K562 (cell line): ENCODE measurements around the gene RALY. TPM values are rescaled to one million over a fixed set of nuclear protein-coding genes. Genes with fewer than 3 reads are reported as not detected.

Source experiments
- BHLHE40 ChIP-seq: IDR thresholded peaks from 2 replicates; pipeline ENCODE4 v1.6.1; 2011; ENCODE audit warnings: low read length, improper control_type of control experiment
- EP400 ChIP-seq: fragments of 450-650 bp; IDR thresholded peaks from 2 replicates; pipeline ENCODE4 v1.6.1; 2017; ENCODE audit warnings: antibody characterized with exemption, mild to moderate bottlenecking, moderate library complexity
- HLTF ChIP-seq: fragments of 450-650 bp; IDR thresholded peaks from 2 replicates; pipeline ENCODE4 v1.6.1; 2016
- IFI16 ChIP-seq: fragments of 250-450 bp; sonication (Bioruptor Pico); IDR thresholded peaks from 2 replicates; pipeline ENCODE4 v2.1.2; 2022; ENCODE audit warnings: mild to moderate bottlenecking, inconsistent platforms
- MCM7 ChIP-seq, 2 experiments: fragments of 450-650 bp; IDR thresholded peaks; 2 replicates each; pipeline ENCODE4 v1.6.1; 2016 to 2018
- MTA1 ChIP-seq: fragments of 450-650 bp; IDR thresholded peaks from 2 replicates; pipeline ENCODE4 v1.6.1; 2017; ENCODE audit warnings: borderline replicate concordance
- RAD21 ChIP-seq, 2 experiments: fragments of 250-450 bp in 1 of 2; fragments of 450-650 bp in 1 of 2; sonication (Bioruptor Pico) in 1 of 2; formaldehyde crosslinking in 1 of 2; IDR thresholded peaks in 1 of 2; conservative IDR thresholded peaks in 1 of 2; 2 replicates each; pipeline versions ENCODE4 v1.4.0 to v1.8.0; 2020 to 2022; ENCODE audit warnings: mild to moderate bottlenecking in 2 of 2, moderate library complexity in 1 of 2
- RHOXF2B ChIP-seq: fragments of 250-450 bp; sonication (Bioruptor Pico); conservative IDR thresholded peaks from 2 replicates; pipeline ENCODE4 v1.5.1; 2021
- SUPT5H ChIP-seq: fragments of 450-650 bp; IDR thresholded peaks from 2 replicates; pipeline ENCODE4 v1.6.1; 2016
- ZEB2 ChIP-seq: fragments of 450-650 bp; IDR thresholded peaks from 2 replicates; pipeline ENCODE4 v1.6.1; 2016
- ZNF197 ChIP-seq: fragments of 200-800 bp; sonication (Bioruptor generic); IDR thresholded peaks from 2 replicates; pipeline ENCODE4 v1.6.1; 2016; ENCODE audit warnings: low read depth, missing genetic modification characterization, missing compliant biosample characterization
- ZNF764 ChIP-seq: fragments of 250-450 bp; sonication (Bioruptor Pico); IDR thresholded peaks from 2 replicates; pipeline ENCODE4 v1.4.0; 2020; ENCODE audit warnings: low read depth, mild to moderate bottlenecking, moderate library complexity
- polyA plus RNA-seq, 8 experiments: library from polyadenylated mRNA; depleted of rRNA in 4 of 8; stranded (reverse) in 5 of 8; unstranded in 3 of 8; fragments of >200 nt; fragmentation: Nextera tagmentation in 2 of 8; fragmentation: Illumina TruSeq in 1 of 8; extraction: Ambion mirVana in 2 of 8; extraction: Trizol in 1 of 8; gene quantifications; 2 replicates each; pipeline versions ENCODE4 v1.2.1 to v1.2.3, GENCODE V29; 2011 to 2014; ENCODE audit warnings: inconsistent platforms in 1 of 8, missing spikeins in 1 of 8
- total RNA-seq, 7 experiments: library from RNA; depleted of rRNA in 6 of 7; stranded (reverse); fragments of >200 nt in 6 of 7; fragmentation: Illumina TruSeq in 2 of 7; extraction: Trizol in 2 of 7; gene quantifications; 2 replicates each; pipeline versions ENCODE4 v1.2.1 to v1.2.3, GENCODE V29; 2011 to 2021; ENCODE audit warnings: low replicate concordance in 1 of 7
- TF ChIP-seq, protein P1 (sequence below): fragments of 450-650 bp; IDR thresholded peaks from 2 replicates; pipeline ENCODE4 v1.6.1; 2014; ENCODE audit warnings: low read depth, mild to moderate bottlenecking, moderate library complexity, borderline replicate concordance
- TF ChIP-seq, protein P2 (sequence below): fragments of 450-650 bp; IDR thresholded peaks from 2 replicates; pipeline ENCODE4 v1.7.0; 2016; ENCODE audit warnings: borderline replicate concordance
- TF ChIP-seq, protein P3 (sequence below): fragments of 450-650 bp; formaldehyde crosslinking; IDR thresholded peaks from 2 replicates; pipeline ENCODE4 v1.4.0; 2020; ENCODE audit warnings: mild to moderate bottlenecking, moderate library complexity
- TF ChIP-seq, protein P4 (sequence below): fragments of 450-650 bp; conservative IDR thresholded peaks from 2 replicates; pipeline ENCODE4 v1.6.1; 2016; ENCODE audit warnings: missing genetic modification characterization, low read depth, mild to moderate bottlenecking, missing compliant biosample characterization, moderate library complexity
- TF ChIP-seq, protein P5 (sequence below): fragments of 250-450 bp; sonication (Bioruptor Pico); IDR thresholded peaks from 2 replicates; pipeline ENCODE4 v1.4.0; 2020; ENCODE audit warnings: mild to moderate bottlenecking
- TF ChIP-seq, protein P6 (sequence below): fragments of 250-450 bp; sonication (Bioruptor Pico); IDR thresholded peaks from 2 replicates; pipeline ENCODE4 v1.5.0; 2020; ENCODE audit warnings: mild to moderate bottlenecking
- TF ChIP-seq, protein P7 (sequence below): fragments of 450-650 bp; formaldehyde crosslinking; IDR thresholded peaks from 2 replicates; pipeline ENCODE4 v1.4.0; 2022; ENCODE audit warnings: missing genetic modification characterization

RALY gene
- total and polyA plus RNA-seq, 9 of the 15 experiments (the other 6 are each of a cell fraction or from before 2014, with no cell fraction given): 0.80 to 207 (median 128) TPM

DNA sequence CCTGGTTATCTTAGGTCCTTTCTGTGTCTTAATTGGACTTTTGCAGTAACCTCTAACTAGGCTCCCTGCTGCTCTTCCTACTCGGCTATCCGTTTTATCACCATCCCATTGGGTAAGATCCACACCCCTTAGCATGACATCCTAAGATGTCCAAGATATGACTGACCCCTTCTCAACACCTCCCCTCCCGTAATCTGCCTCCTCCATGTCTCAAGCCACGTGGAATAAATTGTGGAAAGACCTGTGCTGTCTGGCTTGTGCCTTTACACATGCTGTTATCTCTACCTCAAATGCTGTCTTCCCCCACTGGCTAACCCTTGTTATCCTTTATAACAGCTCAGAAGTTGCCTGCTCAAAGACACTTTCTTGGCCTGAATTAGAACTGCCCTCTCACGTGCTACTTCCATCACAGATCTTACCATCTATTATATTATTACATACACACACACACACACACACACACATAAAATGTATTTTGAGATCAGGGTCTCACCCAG, 91.9 kb downstream of the RALY start (continued):
- TF ChIP-seq, protein P1, sequence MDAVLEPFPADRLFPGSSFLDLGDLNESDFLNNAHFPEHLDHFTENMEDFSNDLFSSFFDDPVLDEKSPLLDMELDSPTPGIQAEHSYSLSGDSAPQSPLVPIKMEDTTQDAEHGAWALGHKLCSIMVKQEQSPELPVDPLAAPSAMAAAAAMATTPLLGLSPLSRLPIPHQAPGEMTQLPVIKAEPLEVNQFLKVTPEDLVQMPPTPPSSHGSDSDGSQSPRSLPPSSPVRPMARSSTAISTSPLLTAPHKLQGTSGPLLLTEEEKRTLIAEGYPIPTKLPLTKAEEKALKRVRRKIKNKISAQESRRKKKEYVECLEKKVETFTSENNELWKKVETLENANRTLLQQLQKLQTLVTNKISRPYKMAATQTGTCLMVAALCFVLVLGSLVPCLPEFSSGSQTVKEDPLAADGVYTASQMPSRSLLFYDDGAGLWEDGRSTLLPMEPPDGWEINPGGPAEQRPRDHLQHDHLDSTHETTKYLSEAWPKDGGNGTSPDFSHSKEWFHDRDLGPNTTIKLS: peak; percentile 70; the same call in 1 of the 2 replicates
- no peak for TF ChIP-seq MCM7 (IDR thresholded peaks at IDR 0.05)
- no peak; the same call in 1 of the 2 replicates for TF ChIP-seq SUPT5H
- peak; percentile 83 for TF ChIP-seq HLTF
- TF ChIP-seq EP400: peak; percentile 84
- TF ChIP-seq RAD21 (CRISPR knock-in tag; conservative IDR thresholded peaks at IDR 0.05 in 1 of 2, IDR thresholded peaks at IDR 0.05 in 1 of 2): no peak
- TF ChIP-seq ZEB2: peak; percentile 67
- TF ChIP-seq, protein P2, sequence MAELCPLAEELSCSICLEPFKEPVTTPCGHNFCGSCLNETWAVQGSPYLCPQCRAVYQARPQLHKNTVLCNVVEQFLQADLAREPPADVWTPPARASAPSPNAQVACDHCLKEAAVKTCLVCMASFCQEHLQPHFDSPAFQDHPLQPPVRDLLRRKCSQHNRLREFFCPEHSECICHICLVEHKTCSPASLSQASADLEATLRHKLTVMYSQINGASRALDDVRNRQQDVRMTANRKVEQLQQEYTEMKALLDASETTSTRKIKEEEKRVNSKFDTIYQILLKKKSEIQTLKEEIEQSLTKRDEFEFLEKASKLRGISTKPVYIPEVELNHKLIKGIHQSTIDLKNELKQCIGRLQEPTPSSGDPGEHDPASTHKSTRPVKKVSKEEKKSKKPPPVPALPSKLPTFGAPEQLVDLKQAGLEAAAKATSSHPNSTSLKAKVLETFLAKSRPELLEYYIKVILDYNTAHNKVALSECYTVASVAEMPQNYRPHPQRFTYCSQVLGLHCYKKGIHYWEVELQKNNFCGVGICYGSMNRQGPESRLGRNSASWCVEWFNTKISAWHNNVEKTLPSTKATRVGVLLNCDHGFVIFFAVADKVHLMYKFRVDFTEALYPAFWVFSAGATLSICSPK: no peak
- TF ChIP-seq MTA1: peak; percentile 68; the same call in 1 of the 2 replicates
- TF ChIP-seq ZNF764: no peak
- TF ChIP-seq, protein P3, sequence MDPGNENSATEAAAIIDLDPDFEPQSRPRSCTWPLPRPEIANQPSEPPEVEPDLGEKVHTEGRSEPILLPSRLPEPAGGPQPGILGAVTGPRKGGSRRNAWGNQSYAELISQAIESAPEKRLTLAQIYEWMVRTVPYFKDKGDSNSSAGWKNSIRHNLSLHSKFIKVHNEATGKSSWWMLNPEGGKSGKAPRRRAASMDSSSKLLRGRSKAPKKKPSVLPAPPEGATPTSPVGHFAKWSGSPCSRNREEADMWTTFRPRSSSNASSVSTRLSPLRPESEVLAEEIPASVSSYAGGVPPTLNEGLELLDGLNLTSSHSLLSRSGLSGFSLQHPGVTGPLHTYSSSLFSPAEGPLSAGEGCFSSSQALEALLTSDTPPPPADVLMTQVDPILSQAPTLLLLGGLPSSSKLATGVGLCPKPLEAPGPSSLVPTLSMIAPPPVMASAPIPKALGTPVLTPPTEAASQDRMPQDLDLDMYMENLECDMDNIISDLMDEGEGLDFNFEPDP (CRISPR knock-in tag): no peak
- no peak for TF ChIP-seq ZNF197
- peak; percentile 94 for TF ChIP-seq BHLHE40
- TF ChIP-seq, protein P4, sequence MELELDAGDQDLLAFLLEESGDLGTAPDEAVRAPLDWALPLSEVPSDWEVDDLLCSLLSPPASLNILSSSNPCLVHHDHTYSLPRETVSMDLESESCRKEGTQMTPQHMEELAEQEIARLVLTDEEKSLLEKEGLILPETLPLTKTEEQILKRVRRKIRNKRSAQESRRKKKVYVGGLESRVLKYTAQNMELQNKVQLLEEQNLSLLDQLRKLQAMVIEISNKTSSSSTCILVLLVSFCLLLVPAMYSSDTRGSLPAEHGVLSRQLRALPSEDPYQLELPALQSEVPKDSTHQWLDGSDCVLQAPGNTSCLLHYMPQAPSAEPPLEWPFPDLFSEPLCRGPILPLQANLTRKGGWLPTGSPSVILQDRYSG (tag): 0 out of 2 replicates have a peak, but pooled peaks have one; percentile 65
- TF ChIP-seq, protein P5, sequence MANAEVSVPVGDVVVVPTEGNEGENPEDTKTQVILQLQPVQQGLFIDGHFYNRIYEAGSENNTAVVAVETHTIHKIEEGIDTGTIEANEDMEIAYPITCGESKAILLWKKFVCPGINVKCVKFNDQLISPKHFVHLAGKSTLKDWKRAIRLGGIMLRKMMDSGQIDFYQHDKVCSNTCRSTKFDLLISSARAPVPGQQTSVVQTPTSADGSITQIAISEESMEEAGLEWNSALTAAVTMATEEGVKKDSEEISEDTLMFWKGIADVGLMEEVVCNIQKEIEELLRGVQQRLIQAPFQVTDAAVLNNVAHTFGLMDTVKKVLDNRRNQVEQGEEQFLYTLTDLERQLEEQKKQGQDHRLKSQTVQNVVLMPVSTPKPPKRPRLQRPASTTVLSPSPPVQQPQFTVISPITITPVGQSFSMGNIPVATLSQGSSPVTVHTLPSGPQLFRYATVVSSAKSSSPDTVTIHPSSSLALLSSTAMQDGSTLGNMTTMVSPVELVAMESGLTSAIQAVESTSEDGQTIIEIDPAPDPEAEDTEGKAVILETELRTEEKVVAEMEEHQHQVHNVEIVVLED (CRISPR knock-in tag): no peak
- TF ChIP-seq IFI16 (CRISPR knock-in tag): no peak
- TF ChIP-seq, protein P6, sequence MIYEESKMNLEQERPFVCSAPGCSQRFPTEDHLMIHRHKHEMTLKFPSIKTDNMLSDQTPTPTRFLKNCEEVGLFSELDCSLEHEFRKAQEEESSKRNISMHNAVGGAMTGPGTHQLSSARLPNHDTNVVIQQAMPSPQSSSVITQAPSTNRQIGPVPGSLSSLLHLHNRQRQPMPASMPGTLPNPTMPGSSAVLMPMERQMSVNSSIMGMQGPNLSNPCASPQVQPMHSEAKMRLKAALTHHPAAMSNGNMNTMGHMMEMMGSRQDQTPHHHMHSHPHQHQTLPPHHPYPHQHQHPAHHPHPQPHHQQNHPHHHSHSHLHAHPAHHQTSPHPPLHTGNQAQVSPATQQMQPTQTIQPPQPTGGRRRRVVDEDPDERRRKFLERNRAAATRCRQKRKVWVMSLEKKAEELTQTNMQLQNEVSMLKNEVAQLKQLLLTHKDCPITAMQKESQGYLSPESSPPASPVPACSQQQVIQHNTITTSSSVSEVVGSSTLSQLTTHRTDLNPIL: no peak
- TF ChIP-seq, protein P7, sequence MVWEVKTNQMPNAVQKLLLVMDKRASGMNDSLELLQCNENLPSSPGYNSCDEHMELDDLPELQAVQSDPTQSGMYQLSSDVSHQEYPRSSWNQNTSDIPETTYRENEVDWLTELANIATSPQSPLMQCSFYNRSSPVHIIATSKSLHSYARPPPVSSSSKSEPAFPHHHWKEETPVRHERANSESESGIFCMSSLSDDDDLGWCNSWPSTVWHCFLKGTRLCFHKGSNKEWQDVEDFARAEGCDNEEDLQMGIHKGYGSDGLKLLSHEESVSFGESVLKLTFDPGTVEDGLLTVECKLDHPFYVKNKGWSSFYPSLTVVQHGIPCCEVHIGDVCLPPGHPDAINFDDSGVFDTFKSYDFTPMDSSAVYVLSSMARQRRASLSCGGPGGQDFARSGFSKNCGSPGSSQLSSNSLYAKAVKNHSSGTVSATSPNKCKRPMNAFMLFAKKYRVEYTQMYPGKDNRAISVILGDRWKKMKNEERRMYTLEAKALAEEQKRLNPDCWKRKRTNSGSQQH: no peak
- TF ChIP-seq RHOXF2B (CRISPR knock-in tag): no peak
